ENCODE data around the gene COL18A1. TPM values are rescaled to one million over a fixed set of nuclear protein-coding genes. Genes with fewer than 3 reads are reported as not detected.

Gene COL18A1
- total RNA-seq, 1 experiment from 2014 or later = 19.5 TPM

- Histone ChIP-seq H3K4me1 (no peaks in the 10 kb centered on the region), H3K4me3 (no peak overlapping the region), H3K36me3 (peaks cover 4% of the 10 kb centered on the region), H3K9me3 (replicated peaks) (no peaks in the 10 kb centered on the region), H3K27ac (no peak overlapping the region), H3K27me3 (no peaks in the 10 kb centered on the region)
- no peak for DNase-seq
Measured at GRCh38 chr21:45511661-45512431, 106.9 kb downstream of the COL18A1 start.

- Histone ChIP-seq H3K4me3 (no peak overlapping the region), H3K27me3 (no peaks in the 10 kb centered on the region), H3K4me1 (no peaks in the 10 kb centered on the region), H3K27ac (no peak overlapping the region), H3K9me3 (replicated peaks) (no peaks in the 10 kb centered on the region), H3K36me3 (peaks cover 4% of the 10 kb centered on the region)
- DNase-seq = no peak
Measured at GRCh38 chr21:45512626-45513002, 107.6 kb downstream of the COL18A1 start.

GRCh38 chr21:45513003-45513717, 108.2 kb downstream of the COL18A1 start:
- Histone ChIP-seq H3K4me3 (no peak overlapping the region), H3K27me3 (no peaks in the 10 kb centered on the region), H3K4me1 (no peaks in the 10 kb centered on the region), H3K27ac (no peak overlapping the region), H3K9me3 (replicated peaks) (no peaks in the 10 kb centered on the region; the same call in 1 of the 2 replicates), H3K36me3 (peaks cover 7% of the 10 kb centered on the region)
- no peak for DNase-seq

GRCh38 chr21:45513741-45514310, 108.9 kb downstream of the COL18A1 start:
- DNase-seq = no peak
- Histone ChIP-seq H3K4me1 (no peaks in the 10 kb centered on the region), H3K27me3 (no peaks in the 10 kb centered on the region), H3K9me3 (replicated peaks) (peaks cover 5% of the 10 kb centered on the region), H3K4me3 (no peak overlapping the region), H3K36me3 (peaks cover 10% of the 10 kb centered on the region), H3K27ac (no peak overlapping the region)

- Histone ChIP-seq H3K36me3 (peaks cover 14% of the 10 kb centered on the region), H3K27ac (no peak overlapping the region), H3K4me3 (no peak overlapping the region), H3K27me3 (no peaks in the 10 kb centered on the region), H3K9me3 (replicated peaks) (peaks cover 12% of the 10 kb centered on the region), H3K4me1 (no peaks in the 10 kb centered on the region)
- DNase-seq = no peak
Measured at GRCh38 chr21:45514311-45515021, 109.5 kb downstream of the COL18A1 start.

GRCh38 chr21:45515241-45516061, 110.5 kb downstream of the COL18A1 start:
- H3K9me3 ChIP-seq (replicated peaks) = peaks cover 22% of the 10 kb centered on the region
- H3K36me3 ChIP-seq = peaks cover 24% of the 10 kb centered on the region
- H3K4me3 ChIP-seq = no peak overlapping the region
- H3K27ac ChIP-seq = no peak overlapping the region
- DNase-seq = no peak
- no peaks in the 10 kb centered on the region for H3K27me3 ChIP-seq
- H3K4me1 ChIP-seq = no peaks in the 10 kb centered on the region

GRCh38 chr21:45516071-45516670, 111.2 kb downstream of the COL18A1 start:
- no peak overlapping the region for H3K4me3 ChIP-seq
- H3K36me3 ChIP-seq = peaks cover 31% of the 10 kb centered on the region
- H3K27ac ChIP-seq = no peak overlapping the region
- peaks cover 22% of the 10 kb centered on the region for H3K9me3 ChIP-seq (replicated peaks)
- H3K4me1 ChIP-seq = no peaks in the 10 kb centered on the region
- DNase-seq = no peak
- H3K27me3 ChIP-seq = no peaks in the 10 kb centered on the region

- Histone ChIP-seq H3K27ac (no peak overlapping the region), H3K4me3 (no peak overlapping the region), H3K9me3 (replicated peaks) (peaks cover 23% of the 10 kb centered on the region), H3K4me1 (no peaks in the 10 kb centered on the region), H3K36me3 (peaks cover 36% of the 10 kb centered on the region), H3K27me3 (no peaks in the 10 kb centered on the region)
- DNase-seq = no peak
Measured at GRCh38 chr21:45516671-45517151, 111.7 kb downstream of the COL18A1 start.

- DNase-seq = no peak
- Histone ChIP-seq H3K27ac (no peak overlapping the region), H3K9me3 (replicated peaks) (peaks cover 27% of the 10 kb centered on the region), H3K4me1 (no peaks in the 10 kb centered on the region), H3K4me3 (no peak overlapping the region), H3K36me3 (peaks cover 42% of the 10 kb centered on the region), H3K27me3 (no peaks in the 10 kb centered on the region)
Measured at GRCh38 chr21:45517249-45518065, 112.5 kb downstream of the COL18A1 start.

- H3K27me3 ChIP-seq = no peaks in the 10 kb centered on the region
- peaks cover 50% of the 10 kb centered on the region for H3K36me3 ChIP-seq
- DNase-seq = no peak
- H3K4me1 ChIP-seq = no peaks in the 10 kb centered on the region
- no peak overlapping the region for H3K4me3 ChIP-seq
- peaks cover 27% of the 10 kb centered on the region for H3K9me3 ChIP-seq (replicated peaks)
- no peak overlapping the region for H3K27ac ChIP-seq
Measured at GRCh38 chr21:45518742-45519141, 113.8 kb downstream of the COL18A1 start.

- H3K4me1 ChIP-seq = no peaks in the 10 kb centered on the region
- H3K9me3 ChIP-seq (replicated peaks) = peaks cover 27% of the 10 kb centered on the region
- no peaks in the 10 kb centered on the region for H3K27me3 ChIP-seq
- no peak overlapping the region for H3K4me3 ChIP-seq
- DNase-seq = no peak
- H3K27ac ChIP-seq = no peak overlapping the region
- H3K36me3 ChIP-seq = peaks cover 50% of the 10 kb centered on the region
Measured at GRCh38 chr21:45519182-45519581, 114.2 kb downstream of the COL18A1 start.

- Histone ChIP-seq H3K36me3 (peaks cover 61% of the 10 kb centered on the region), H3K27ac (no peak overlapping the region)
Measured at GRCh38 chr21:45521241-45521640, 116.3 kb downstream of the COL18A1 start.

GRCh38 chr21:45522381-45522780, 117.4 kb downstream of the COL18A1 start:
- no peak overlapping the region for H3K4me3 ChIP-seq
- no peaks in the 10 kb centered on the region for H3K27me3 ChIP-seq
- peaks cover 64% of the 10 kb centered on the region for H3K36me3 ChIP-seq
- H3K27ac ChIP-seq = no peak overlapping the region
- H3K9me3 ChIP-seq (replicated peaks) = peaks cover 27% of the 10 kb centered on the region
- no peak for DNase-seq
- no peaks in the 10 kb centered on the region for H3K4me1 ChIP-seq

More at GRCh38 chr21:45521241-45521640, 116.3 kb downstream of the COL18A1 start:
- Histone ChIP-seq H3K27me3 (no peaks in the 10 kb centered on the region), H3K9me3 (replicated peaks) (peaks cover 27% of the 10 kb centered on the region), H3K4me1 (no peaks in the 10 kb centered on the region), H3K4me3 (no peak overlapping the region)
- no peak for DNase-seq
